Measurements from ENCODE around the gene CUX1.
"Not testable (repeated sequence)": the region's sequence is repeated elsewhere in the genome, so short reads cannot be mapped to it uniquely, and the experiment has no call there.

GRCh38 chr7:101849314-101849713 is 31.9 kb downstream of the CUX1 start:
- not testable (repeated sequence) for TF ChIP-seq CTCF, POLR2A (IDR thresholded peaks at IDR 0.05)

Measured in body of pancreas (tissue), 4 donors.